OCI-LY7 (cell line): ENCODE results near the gene SLC2A13. TPM values are rescaled to one million over a fixed set of nuclear protein-coding genes. Genes with fewer than 3 reads are reported as not detected.

ENCODE experiments used
- BruUV-seq: library from RNA; stranded (reverse); fragments of 400-500 nt; replicated peaks from 2 replicates; lab custom pipeline; 2021; lab: Mats Ljungman, UMichigan
- CTCF ChIA-PET: fragments of 300-600 bp; sonication (Branson Sonifier 250); formaldehyde crosslinking; loops from one replicate; lab custom pipeline; 2022; ENCODE audit warnings: antibody characterized with exemption; ENCODE audit not compliant: unreplicated experiment; lab: Charles Lee
- POLR2A ChIA-PET: fragments of 300-600 bp; sonication (Branson Sonifier 250); formaldehyde crosslinking; loops from one replicate; lab custom pipeline; 2022; ENCODE audit warnings: antibody characterized with exemption; lab: Charles Lee
- DNase-seq: peaks from one replicate; pipeline ENCODE4 v3.0.0-alpha.2; 2015; ENCODE audit warnings: low spot score
- H2AFZ ChIP-seq: fragments of 200-600 bp; sonication (generic), shearing (Covaris generic); 2 replicates; pipeline ENCODE4 v1.6.1; 2014; ENCODE audit warnings: mild to moderate bottlenecking, antibody characterized with exemption, low read length, moderate library complexity
- H3K27ac ChIP-seq: fragments of 200-600 bp; sonication (generic); 2 replicates; pipeline ENCODE4 v1.5.1; 2014; ENCODE audit warnings: mixed run types, low read depth, mild to moderate bottlenecking, moderate library complexity, low read length, inconsistent platforms; ENCODE audit not compliant: poor library complexity, severe bottlenecking
- H3K36me3 ChIP-seq: fragments of 200-600 bp; sonication (generic); 2 replicates; pipeline ENCODE4 v1.6.1; 2014; ENCODE audit warnings: mild to moderate bottlenecking, antibody characterized with exemption, low read length, moderate library complexity, mixed read lengths; ENCODE audit not compliant: insufficient read depth
- H3K4me1 ChIP-seq: fragments of 200-600 bp; sonication (generic); 2 replicates; pipeline ENCODE4 v1.5.1; 2014; ENCODE audit warnings: mild to moderate bottlenecking, low read length; ENCODE audit not compliant: insufficient read depth, poor library complexity, severe bottlenecking
- H3K4me2 ChIP-seq: fragments of 200-600 bp; sonication (generic); 2 replicates; pipeline ENCODE4 v1.6.1; 2014; ENCODE audit warnings: mild to moderate bottlenecking, low read length
- H3K4me3 ChIP-seq: fragments of 200-600 bp; sonication (generic); 2 replicates; pipeline ENCODE4 v1.5.1; 2014; ENCODE audit warnings: mild to moderate bottlenecking, low read depth, low read length; ENCODE audit not compliant: poor library complexity, severe bottlenecking
- H3K79me2 ChIP-seq: fragments of 200-600 bp; sonication (generic); 2 replicates; pipeline ENCODE4 v1.6.1; 2016; ENCODE audit warnings: low read depth, mild to moderate bottlenecking, low read length, moderate library complexity, mixed read lengths; ENCODE audit not compliant: insufficient read depth
- H3K9me2 ChIP-seq: fragments of 200-600 bp; sonication (generic); 2 replicates; pipeline ENCODE4 v1.6.1; 2016; ENCODE audit warnings: mild to moderate bottlenecking, low read length, mixed read lengths; ENCODE audit not compliant: insufficient read depth
- H3K9me3 ChIP-seq: fragments of 200-600 bp; sonication (generic); 2 replicates; pipeline ENCODE4 v1.6.1; 2014; ENCODE audit warnings: mild to moderate bottlenecking, mixed run types, low read length, mixed read lengths
- H4K20me1 ChIP-seq: fragments of 200-600 bp; sonication (generic); 2 replicates; pipeline ENCODE4 v1.6.1; 2014; ENCODE audit warnings: mild to moderate bottlenecking, antibody characterized with exemption, low read length, moderate library complexity, mixed read lengths; ENCODE audit not compliant: insufficient read depth
- EZH2phosphoT487 ChIP-seq: fragments of 200-600 bp; sonication (generic); IDR thresholded peaks from 2 replicates; pipeline ENCODE4 v1.6.1; 2018; ENCODE audit warnings: low read depth, borderline replicate concordance, mild to moderate bottlenecking, mixed run types, antibody characterized with exemption, low read length, moderate library complexity, mixed read lengths
- intact Hi-C: fragments of 100-400 bp; cut with micrococcal nuclease; formaldehyde crosslinking; loops from one replicate; pipeline ENCODE4 v1.10.0; 2022; ENCODE audit not compliant: unreplicated experiment
- total RNA-seq, 2 experiments: library from RNA; depleted of rRNA in 1 of 2; stranded (reverse); fragments of >200 nt in 1 of 2; shearing (Covaris generic) in 1 of 2; gene quantifications; 2 replicates each; pipeline ENCODE4 v1.2.3, GENCODE V29; 2014 to 2022
- TF ChIP-seq, protein P1 (sequence below): fragments of 200-600 bp; sonication (generic); conservative IDR thresholded peaks from 2 replicates; pipeline ENCODE4 v1.5.1; 2014; ENCODE audit warnings: mild to moderate bottlenecking, antibody characterized with exemption, low read length, moderate library complexity, mixed read lengths

The SLC2A13 gene
- total RNA-seq, 2 experiments from 2014 or later: 12.4 to 16.5 TPM

- H3K27ac ChIP-seq: no peak overlapping the region
- CTCF ChIA-PET: no interaction called here
- H3K9me2 ChIP-seq: no peaks in the 10 kb centered on the region; the same call in 1 of the 2 replicates
- H2AFZ ChIP-seq: no peak overlapping the region
- no peaks in the 10 kb centered on the region for H3K79me2 ChIP-seq
- TF ChIP-seq, protein P1, sequence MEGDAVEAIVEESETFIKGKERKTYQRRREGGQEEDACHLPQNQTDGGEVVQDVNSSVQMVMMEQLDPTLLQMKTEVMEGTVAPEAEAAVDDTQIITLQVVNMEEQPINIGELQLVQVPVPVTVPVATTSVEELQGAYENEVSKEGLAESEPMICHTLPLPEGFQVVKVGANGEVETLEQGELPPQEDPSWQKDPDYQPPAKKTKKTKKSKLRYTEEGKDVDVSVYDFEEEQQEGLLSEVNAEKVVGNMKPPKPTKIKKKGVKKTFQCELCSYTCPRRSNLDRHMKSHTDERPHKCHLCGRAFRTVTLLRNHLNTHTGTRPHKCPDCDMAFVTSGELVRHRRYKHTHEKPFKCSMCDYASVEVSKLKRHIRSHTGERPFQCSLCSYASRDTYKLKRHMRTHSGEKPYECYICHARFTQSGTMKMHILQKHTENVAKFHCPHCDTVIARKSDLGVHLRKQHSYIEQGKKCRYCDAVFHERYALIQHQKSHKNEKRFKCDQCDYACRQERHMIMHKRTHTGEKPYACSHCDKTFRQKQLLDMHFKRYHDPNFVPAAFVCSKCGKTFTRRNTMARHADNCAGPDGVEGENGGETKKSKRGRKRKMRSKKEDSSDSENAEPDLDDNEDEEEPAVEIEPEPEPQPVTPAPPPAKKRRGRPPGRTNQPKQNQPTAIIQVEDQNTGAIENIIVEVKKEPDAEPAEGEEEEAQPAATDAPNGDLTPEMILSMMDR: no peak
- no peak for TF ChIP-seq EZH2phosphoT487
- no peaks in the 10 kb centered on the region for H3K36me3 ChIP-seq
- DNase-seq: no peak
- POLR2A ChIA-PET: interaction anchor here (0.6 to 1.0 kb wide), 2 partner anchors 15 to 356 kb away, joined by 3 to 4 read pairs; no protein-coding TSS in a partner anchor
- no peaks in the 10 kb centered on the region for H4K20me1 ChIP-seq
- H3K4me1 ChIP-seq: no peaks in the 10 kb centered on the region
- no peak overlapping the region for H3K4me2 ChIP-seq
- intact Hi-C loops: no loop called here
- no peaks in the 10 kb centered on the region for H3K9me3 ChIP-seq
- BruUV-seq: no TSS peak
- no peak overlapping the region for H3K4me3 ChIP-seq
Observed at GRCh38 chr12:39736406-39736805, 369.5 kb downstream of the SLC2A13 start.

DNA sequence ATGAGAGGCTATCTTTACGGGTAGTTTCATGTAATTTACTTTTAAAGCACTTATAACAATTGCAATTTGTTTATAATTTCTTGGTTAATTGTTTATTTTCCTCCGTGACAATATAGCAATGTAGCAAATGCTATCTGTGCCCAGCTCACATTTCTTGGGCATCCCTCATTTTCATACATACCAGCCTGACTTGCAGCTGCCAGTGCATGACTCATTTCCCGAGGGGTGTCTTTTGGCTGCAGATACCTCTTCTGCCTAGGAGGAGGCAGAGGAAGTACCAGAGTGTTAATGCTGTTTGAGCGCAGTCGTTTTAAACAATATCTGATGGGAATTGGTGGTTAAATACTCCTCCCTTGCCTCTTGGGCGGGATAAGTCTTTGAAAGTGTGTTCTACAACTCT, 382.1 kb downstream of the SLC2A13 start:
- Histone ChIP-seq H4K20me1 (no peaks in the 10 kb centered on the region), H3K79me2 (no peaks in the 10 kb centered on the region), H3K27ac (no peak overlapping the region), H3K4me1 (no peaks in the 10 kb centered on the region), H3K4me2 (no peak overlapping the region), H2AFZ (no peak overlapping the region), H3K9me3 (no peaks in the 10 kb centered on the region), H3K9me2 (no peaks in the 10 kb centered on the region), H3K4me3 (no peak overlapping the region), H3K36me3 (no peaks in the 10 kb centered on the region)
- no peak for DNase-seq
- intact Hi-C loops: no loop called here
- TF ChIP-seq EZH2phosphoT487: no peak
- TF ChIP-seq, protein P1: no peak
- ChIA-PET POLR2A (no interaction called here), CTCF (no interaction called here)
- BruUV-seq: no TSS peak

DNA sequence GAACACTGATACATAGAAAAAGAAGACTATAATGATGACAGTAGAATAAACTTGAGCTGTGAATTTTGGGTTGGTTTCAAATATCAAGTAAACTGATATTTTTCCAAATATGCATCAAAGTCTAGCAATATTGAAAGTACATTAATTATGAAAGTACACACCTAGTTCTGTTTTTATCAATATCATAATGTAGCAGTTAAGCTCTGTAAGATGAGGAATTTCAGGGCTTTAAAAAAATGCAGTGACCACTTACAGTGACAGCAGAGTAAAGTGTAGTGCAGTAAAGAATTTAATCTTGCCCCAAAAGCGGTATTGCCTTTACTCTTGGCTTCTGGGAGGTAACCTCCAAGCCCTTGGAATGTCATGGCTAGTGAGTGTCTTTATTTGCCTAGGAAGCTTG, 383.4 kb downstream of the SLC2A13 start:
- H3K4me3 ChIP-seq: no peak overlapping the region
- TF ChIP-seq EZH2phosphoT487: no peak
- no peaks in the 10 kb centered on the region for H3K9me2 ChIP-seq
- no peak overlapping the region for H3K27ac ChIP-seq
- H3K36me3 ChIP-seq: no peaks in the 10 kb centered on the region
- H2AFZ ChIP-seq: no peak overlapping the region
- ChIA-PET CTCF (no interaction called here), POLR2A (interaction anchor here (0.5 to 1.1 kb wide), 4 partner anchors 41 to 1622 kb away, joined by 3 to 5 read pairs (median 3); no protein-coding TSS in a partner anchor)
- no peaks in the 10 kb centered on the region for H4K20me1 ChIP-seq
- intact Hi-C loops: no loop called here
- no TSS peak for BruUV-seq
- no peak overlapping the region for H3K4me2 ChIP-seq
- DNase-seq: no peak
- H3K9me3 ChIP-seq: no peaks in the 10 kb centered on the region
- no peaks in the 10 kb centered on the region for H3K79me2 ChIP-seq
- no peaks in the 10 kb centered on the region for H3K4me1 ChIP-seq
